K562 (cell line): ENCODE measurements around the gene TPSAB1. TPM values are rescaled to one million over a fixed set of nuclear protein-coding genes. Genes with fewer than 3 reads are reported as not detected.

Experiments used
- ATAC-seq: fragments of 200-7000 bp; cut with Tn5 transposase; 3 replicates; pipeline ENCODE4 v1.9.1; 2020; ENCODE audit warnings: moderate library complexity
- BruUV-seq: library from RNA; stranded (reverse); fragments of 400-500 nt; replicated peaks from 2 replicates; lab custom pipeline; 2021; lab: Mats Ljungman, UMichigan
- CTCF ChIA-PET: fragments of 300-600 bp; formaldehyde crosslinking; extraction: SDS; loops from one replicate; lab custom pipeline; 2021; ENCODE audit warnings: low intra/inter-chr PET ratio; lab: Yijun Ruan, JAX
- POLR2A ChIA-PET: fragments of 300-600, 350-650 bp; sonication (Branson Sonifier 250); formaldehyde crosslinking; extraction: SDS; loops from one replicate; lab custom pipeline; 2021; ENCODE audit warnings: antibody characterized with exemption, inconsistent platforms; lab: Yijun Ruan, JAX
- DNase-seq, 4 experiments: peaks; one replicate each; pipeline versions ENCODE4 v3.0.0 to v3.0.0-alpha.2; 2011 to 2018; ENCODE audit warnings: low spot score in 3 of 4, mixed read lengths in 3 of 4; ENCODE audit errors: extremely low read depth in 1 of 4
- FAIRE-seq: peaks from 2 replicates; lab custom pipeline; 2011; peaks lifted over from hg19 to GRCh38; lab: Jason Lieb, UNC
- H2AFZ ChIP-seq: 2 replicates; pipeline ENCODE4 v1.6.0; 2011; ENCODE audit warnings: low read depth, low read length, control low read depth, inconsistent platforms
- H3K27ac ChIP-seq: fragments of 200-600 bp; 3 replicates; pipeline ENCODE4 v1.8.0; 2011; ENCODE audit warnings: low read depth, mild to moderate bottlenecking, control low read depth, inconsistent platforms, low read length, moderate library complexity, mixed read lengths; ENCODE audit errors: extremely low read depth
- H3K27me3 ChIP-seq, 2 experiments: fragments of 300-600 bp in 1 of 2; 2 replicates in 1 of 2; 3 replicates in 1 of 2; pipeline versions ENCODE4 v1.6.0 to v1.8.0; 2011; ENCODE audit warnings: inconsistent platforms in 2 of 2, low read length in 2 of 2, mild to moderate bottlenecking in 1 of 2, mixed read lengths in 1 of 2, moderate library complexity in 1 of 2; ENCODE audit not compliant: control insufficient read depth in 2 of 2, insufficient read depth in 2 of 2
- H3K36me3 ChIP-seq: fragments of 300-600 bp; 3 replicates; pipeline ENCODE4 v1.8.0; 2011; ENCODE audit warnings: mild to moderate bottlenecking, low read length, inconsistent platforms; ENCODE audit not compliant: control insufficient read depth, insufficient read depth
- H3K4me1 ChIP-seq, 2 experiments: fragments of 200-600 bp in 1 of 2; replicated peaks in 1 of 2; 2 replicates in 1 of 2; 3 replicates in 1 of 2; pipeline versions ENCODE4 v1.5.1 to v1.8.0; 2011; ENCODE audit warnings: inconsistent platforms in 2 of 2, low read length in 2 of 2, mild to moderate bottlenecking in 1 of 2, mixed read lengths in 1 of 2, moderate library complexity in 1 of 2; ENCODE audit not compliant: control insufficient read depth in 2 of 2, insufficient read depth in 2 of 2
- H3K4me2 ChIP-seq: 2 replicates; pipeline ENCODE4 v1.6.1; 2011; ENCODE audit warnings: low read length, control low read depth, inconsistent platforms, mixed read lengths; ENCODE audit not compliant: insufficient read depth
- H3K4me3 ChIP-seq: fragments of 200-600 bp; sonication (generic), shearing (Covaris generic); 2 replicates; pipeline ENCODE4 v1.5.1; 2016; ENCODE audit warnings: control low read depth, inconsistent platforms
- H3K79me2 ChIP-seq: fragments of 200-600 bp; 3 replicates; pipeline ENCODE4 v1.8.0; 2011; ENCODE audit warnings: low read length, inconsistent platforms; ENCODE audit not compliant: control insufficient read depth, insufficient read depth
- H3K9ac ChIP-seq, 2 experiments: 2 replicates each; pipeline versions ENCODE4 v1.6.0 to v1.6.1; 2011; ENCODE audit warnings: low read depth in 2 of 2, low read length in 2 of 2, control low read depth in 1 of 2, inconsistent platforms in 1 of 2, mild to moderate bottlenecking in 1 of 2, mixed read lengths in 1 of 2; ENCODE audit not compliant: insufficient read depth in 1 of 2
- H3K9me1 ChIP-seq: one replicate; pipeline ENCODE4 v1.6.0; 2011; ENCODE audit warnings: inconsistent platforms, mild to moderate bottlenecking, low read length, moderate library complexity; ENCODE audit not compliant: control insufficient read depth, insufficient read depth
- H3K9me3 ChIP-seq: replicated peaks from 2 replicates; pipeline ENCODE4 v1.5.1; 2011; ENCODE audit warnings: low read depth, low read length, inconsistent platforms; ENCODE audit not compliant: control insufficient read depth, insufficient read depth
- H4K20me1 ChIP-seq: replicated peaks from 2 replicates; pipeline ENCODE4 v1.6.1; 2011; ENCODE audit warnings: low read length, inconsistent platforms, mixed read lengths; ENCODE audit not compliant: control insufficient read depth, insufficient read depth
- CTCF ChIP-seq, 3 experiments: IDR thresholded peaks in 2 of 3; conservative IDR thresholded peaks in 1 of 3; 2 replicates each; pipeline ENCODE4 v1.5.1; 2011 to 2012; ENCODE audit warnings: low read length in 3 of 3, mild to moderate bottlenecking in 3 of 3, control low read depth in 2 of 3, improper control_type of control experiment in 1 of 3, inconsistent platforms in 1 of 3, low read depth in 1 of 3, mixed read lengths in 1 of 3, moderate library complexity in 1 of 3; ENCODE audit not compliant: insufficient read depth in 2 of 3
- ELF1 ChIP-seq: fragments of 200-800 bp; sonication (Bioruptor generic); IDR thresholded peaks from 2 replicates; pipeline ENCODE4 v1.6.1; 2016; ENCODE audit warnings: missing genetic modification characterization, missing compliant biosample characterization
- HDGF ChIP-seq: fragments of 450-650 bp; IDR thresholded peaks from 2 replicates; pipeline ENCODE4 v1.6.1; 2016
- MEIS2 ChIP-seq: fragments of 450-650 bp; IDR thresholded peaks from 2 replicates; pipeline ENCODE4 v1.6.1; 2014; ENCODE audit warnings: mild to moderate bottlenecking; ENCODE audit not compliant: partially characterized antibody
- RCOR1 ChIP-seq, 2 experiments: IDR thresholded peaks; 2 replicates each; pipeline ENCODE4 v1.6.1; 2012; ENCODE audit warnings: low read depth in 2 of 2, low read length in 2 of 2, borderline replicate concordance in 1 of 2, improper control_type of control experiment in 1 of 2
- SIN3A ChIP-seq, 2 experiments: fragments of 150-350 bp in 1 of 2; IDR thresholded peaks; 2 replicates each; pipeline ENCODE4 v1.6.1; 2011 to 2016; ENCODE audit warnings: borderline replicate concordance in 2 of 2, low read depth in 2 of 2, low read length in 2 of 2, mild to moderate bottlenecking in 2 of 2, moderate library complexity in 2 of 2; ENCODE audit not compliant: control insufficient read depth in 1 of 2
- SPI1 ChIP-seq: IDR thresholded peaks from 2 replicates; pipeline ENCODE4 v1.6.1; 2011; ENCODE audit warnings: low read depth, low read length, control low read depth, borderline replicate concordance
- TAF15 ChIP-seq: fragments of 200-400 bp; formaldehyde crosslinking; IDR thresholded peaks from 2 replicates; pipeline ENCODE4 v1.6.1; 2017; ENCODE audit warnings: mild to moderate bottlenecking, low read depth, low read length, moderate library complexity
- TBL1XR1 ChIP-seq, 2 experiments: IDR thresholded peaks; 2 replicates each; pipeline ENCODE4 v1.6.1; 2012; ENCODE audit warnings: improper control_type of control experiment in 2 of 2, low read length in 2 of 2, mild to moderate bottlenecking in 1 of 2
- TOE1 ChIP-seq, 2 experiments: fragments of 450-650 bp in 1 of 2; sonication (generic) in 1 of 2; formaldehyde crosslinking in 1 of 2; IDR thresholded peaks; 2 replicates each; pipeline versions ENCODE4 v1.7.1 to v1.8.0; 2016 to 2022; ENCODE audit warnings: borderline replicate concordance in 2 of 2, mild to moderate bottlenecking in 2 of 2, antibody characterized with exemption in 1 of 2, inconsistent platforms in 1 of 2, low read depth in 1 of 2, missing genetic modification reagents in 1 of 2, moderate library complexity in 1 of 2
- VEZF1 ChIP-seq: fragments of 200-800 bp; sonication (Bioruptor generic); IDR thresholded peaks from 2 replicates; pipeline ENCODE4 v1.6.1; 2017; ENCODE audit warnings: missing genetic modification characterization, missing compliant biosample characterization
- ZKSCAN8 ChIP-seq: fragments of 200-800 bp; sonication (Bioruptor generic); IDR thresholded peaks from 2 replicates; pipeline ENCODE4 v1.6.1; 2016; ENCODE audit warnings: missing genetic modification characterization, missing compliant biosample characterization
- ZNF253 ChIP-seq: fragments of 250-450 bp; sonication (Bioruptor Pico); conservative IDR thresholded peaks from 2 replicates; pipeline ENCODE4 v1.6.1; 2021; ENCODE audit warnings: mild to moderate bottlenecking
- WGBS: fragments of 100-300 bp; shearing (Covaris generic); methylation state at CpG from one replicate; pipeline ENCODE4 v1.1.6; 2016; ENCODE audit warnings: low coverage, mixed read lengths; ENCODE audit not compliant: insufficient coverage; ENCODE audit errors: missing lambda C conversion rate; 5-methylcytosine and 5-hydroxymethylcytosine counted together
- in situ Hi-C: fragments of 300-500 bp; cut with MboI; formaldehyde crosslinking; loops from 4 replicates; pipeline ENCODE4 v1.15.0; 2018; ENCODE audit warnings: inconsistent platforms, mixed read lengths
- intact Hi-C: fragments of 100-400 bp; cut with micrococcal nuclease; formaldehyde crosslinking; loops from 2 replicates; pipeline ENCODE4 v1.14.2; 2022
- polyA plus RNA-seq, 8 experiments: library from polyadenylated mRNA; depleted of rRNA in 4 of 8; stranded (reverse) in 5 of 8; unstranded in 3 of 8; fragments of >200 nt; fragmentation: Nextera tagmentation in 2 of 8; fragmentation: Illumina TruSeq in 1 of 8; extraction: Ambion mirVana in 2 of 8; extraction: Trizol in 1 of 8; gene quantifications; 2 replicates each; pipeline versions ENCODE4 v1.2.1 to v1.2.3, GENCODE V29; 2011 to 2014; ENCODE audit warnings: inconsistent platforms in 1 of 8, missing spikeins in 1 of 8
- total RNA-seq, 7 experiments: library from RNA; depleted of rRNA in 6 of 7; stranded (reverse); fragments of >200 nt in 6 of 7; fragmentation: Illumina TruSeq in 2 of 7; extraction: Trizol in 2 of 7; gene quantifications; 2 replicates each; pipeline versions ENCODE4 v1.2.1 to v1.2.3, GENCODE V29; 2011 to 2021; ENCODE audit warnings: low replicate concordance in 1 of 7

The TPSAB1 gene
- total and polyA plus RNA-seq, 9 of the 15 experiments (the other 6 are each of a cell fraction or from before 2014, with no cell fraction given), result not detected

GRCh38 chr16:1288813-1289476 is 48.4 kb downstream of the TPSAB1 start:
- 9% methylated on average over 14 of the region's 20 CpGs for WGBS
- Histone ChIP-seq H3K36me3 (no peaks in the 10 kb centered on the region), H4K20me1 (peaks cover 2% of the 10 kb centered on the region; the same call in 1 of the 2 replicates), H3K4me1 (peaks cover 14 to 53% of the 10 kb centered on the region in 2 experiments), H3K79me2 (no peaks in the 10 kb centered on the region), H3K27ac (no peak overlapping the region), H3K4me3 (no peak overlapping the region), H3K9ac (peak overlapping the region in 1 of 2 experiments; percentile 28; a peak in 2 of 4 replicates), H2AFZ (no peak overlapping the region), H3K4me2 (no peak overlapping the region), H3K27me3 (peaks cover 25 to 45% of the 10 kb centered on the region in 2 experiments), H3K9me3 (no peaks in the 10 kb centered on the region), H3K9me1 (no peaks in the 10 kb centered on the region)
- intact Hi-C loops, result no loop called here
- ChIA-PET POLR2A (interaction anchor here (1.2 to 1.8 kb wide), 2 partner anchors 9 to 11 kb away, joined by 3 to 4 read pairs; no protein-coding TSS in a partner anchor), CTCF (no interaction called here)
- no TSS peak for BruUV-seq
- FAIRE-seq (no peak), DNase-seq (peak in 2 of 4 experiments; percentile 47 to 51), ATAC-seq (peak; percentile 25; the same call in 1 of the 3 replicates)
- in situ Hi-C loops, result no loop called here
- TF ChIP-seq TBL1XR1 (IDR thresholded peaks at IDR 0.05; ENCODE audit: low read length in 2 of 2) (no peak), TAF15 (no peak), SIN3A (IDR thresholded peaks at IDR 0.05; ENCODE audit: borderline replicate concordance in 2 of 2, control insufficient read depth in 1 of 2, low read depth in 2 of 2, low read length in 2 of 2) (no peak), RCOR1 (IDR thresholded peaks at IDR 0.05; ENCODE audit: borderline replicate concordance in 1 of 2, low read depth in 2 of 2, low read length in 2 of 2) (no peak), TOE1 (IDR thresholded peaks at IDR 0.05; ENCODE audit: borderline replicate concordance) (no peak), TOE1 (CRISPR knock-in tag; IDR thresholded peaks at IDR 0.05; ENCODE audit: borderline replicate concordance, low read depth) (no peak), HDGF (no peak), MEIS2 (peak; percentile 49), VEZF1 (peak; percentile 68), CTCF (IDR thresholded peaks at IDR 0.05 in 2 of 3, conservative IDR thresholded peaks at IDR 0.05 in 1 of 3; ENCODE audit: insufficient read depth in 2 of 3, low read depth in 1 of 3, low read length in 3 of 3) (0 out of 6 replicates have a peak, but pooled peaks of 1 of the 3 experiments have one; percentile 6), SPI1 (0 out of 2 replicates have a peak, but pooled peaks have one; percentile 4), ELF1 (tag) (no peak), ZKSCAN8 (CRISPR knock-in tag) (no peak), ZNF253 (no peak)
